ENCODE data around the gene TNFSF12. TPM values are rescaled to one million over a fixed set of nuclear protein-coding genes. Genes with fewer than 3 reads are reported as not detected.

Gene TNFSF12
- total RNA-seq, 2 experiments from 2014 or later = 11.8 to 13.8 TPM

DNA sequence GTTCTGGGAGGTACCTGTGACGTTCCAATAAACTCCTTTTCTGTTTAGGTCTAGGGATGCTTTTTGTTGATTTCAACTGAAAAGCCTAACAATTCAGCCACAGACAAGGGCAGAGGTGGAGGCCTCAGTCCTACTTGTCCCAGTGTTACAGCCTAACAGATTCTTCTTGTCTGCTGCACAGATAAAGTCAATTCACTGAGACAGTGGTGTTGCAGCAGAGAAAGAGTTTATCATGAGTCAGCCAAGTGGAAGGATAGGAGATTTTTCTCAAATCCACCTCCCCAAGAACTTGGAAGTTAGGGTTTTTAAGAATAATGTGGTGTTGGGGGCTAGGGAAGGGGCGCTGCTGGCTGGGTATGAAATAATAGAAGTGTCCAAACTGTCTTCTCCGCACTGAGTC lies 10.8 kb upstream of the TNFSF12 start:
- TF ChIP-seq, protein P1, sequence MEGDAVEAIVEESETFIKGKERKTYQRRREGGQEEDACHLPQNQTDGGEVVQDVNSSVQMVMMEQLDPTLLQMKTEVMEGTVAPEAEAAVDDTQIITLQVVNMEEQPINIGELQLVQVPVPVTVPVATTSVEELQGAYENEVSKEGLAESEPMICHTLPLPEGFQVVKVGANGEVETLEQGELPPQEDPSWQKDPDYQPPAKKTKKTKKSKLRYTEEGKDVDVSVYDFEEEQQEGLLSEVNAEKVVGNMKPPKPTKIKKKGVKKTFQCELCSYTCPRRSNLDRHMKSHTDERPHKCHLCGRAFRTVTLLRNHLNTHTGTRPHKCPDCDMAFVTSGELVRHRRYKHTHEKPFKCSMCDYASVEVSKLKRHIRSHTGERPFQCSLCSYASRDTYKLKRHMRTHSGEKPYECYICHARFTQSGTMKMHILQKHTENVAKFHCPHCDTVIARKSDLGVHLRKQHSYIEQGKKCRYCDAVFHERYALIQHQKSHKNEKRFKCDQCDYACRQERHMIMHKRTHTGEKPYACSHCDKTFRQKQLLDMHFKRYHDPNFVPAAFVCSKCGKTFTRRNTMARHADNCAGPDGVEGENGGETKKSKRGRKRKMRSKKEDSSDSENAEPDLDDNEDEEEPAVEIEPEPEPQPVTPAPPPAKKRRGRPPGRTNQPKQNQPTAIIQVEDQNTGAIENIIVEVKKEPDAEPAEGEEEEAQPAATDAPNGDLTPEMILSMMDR (IDR thresholded peaks at IDR 0.05) = no peak
- ATAC-seq (no peak), DNase-seq (no peak)
- H3K4me3 Mint-ChIP-seq = no peak overlapping the region
- CTCF ChIA-PET = interaction anchor here (1.8 to 3.0 kb wide), 3 partner anchors 23 to 182 kb away, joined by 4 to 17 read pairs (median 9); partner anchors contain the start of gene SENP3
- intact Hi-C loops (cut with micrococcal nuclease) = no loop called here
- no peaks in the 10 kb centered on the region for H3K9me3 Mint-ChIP-seq
- H3K27me3 Mint-ChIP-seq = no peaks in the 10 kb centered on the region
- H3K27ac Mint-ChIP-seq = no peak overlapping the region
- POLR2A ChIA-PET = interaction anchor here (1.4 kb wide), 1 partner anchor 23 kb away, joined by 5 read pairs; no protein-coding TSS in a partner anchor
- no peaks in the 10 kb centered on the region for H3K4me1 Mint-ChIP-seq (ENCODE audit: low read depth)
- no peaks in the 10 kb centered on the region for H3K36me3 Mint-ChIP-seq (ENCODE audit: low read depth)

DNA sequence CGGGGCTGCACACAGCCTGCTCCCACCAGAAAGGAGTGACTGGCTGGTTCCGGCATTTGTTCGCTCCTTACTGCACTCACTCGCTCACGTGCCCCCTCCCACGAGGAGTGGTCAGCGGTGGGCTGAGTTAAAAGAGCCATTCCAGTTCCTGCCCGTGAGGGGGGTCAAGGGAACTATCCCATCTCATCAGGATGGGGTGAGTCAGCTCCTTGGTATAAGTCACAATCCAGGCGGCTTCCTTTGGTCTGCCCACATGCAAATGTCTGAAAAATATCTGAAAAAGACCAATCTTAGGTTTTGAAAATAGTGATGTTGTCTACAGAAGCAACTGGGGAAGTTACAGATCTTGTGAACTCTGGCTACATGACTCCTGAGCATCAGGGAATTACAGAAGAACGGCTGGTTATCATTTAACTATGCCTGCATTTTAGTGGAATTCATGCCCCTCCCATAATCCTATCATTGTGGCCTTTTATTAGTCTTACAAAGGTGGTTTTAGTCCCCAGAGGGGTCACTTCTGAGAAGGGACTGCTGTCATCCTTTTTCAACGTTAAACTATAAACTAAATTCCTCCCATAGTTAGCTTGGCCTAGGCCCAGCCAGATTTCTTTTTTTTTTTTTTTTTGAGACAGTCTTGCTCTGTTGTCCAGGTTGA lies 9.8 kb upstream of the TNFSF12 start:
- Mint-ChIP-seq H3K4me1 (ENCODE audit: low read depth) (no peaks in the 10 kb centered on the region), H3K36me3 (ENCODE audit: low read depth) (no peaks in the 10 kb centered on the region), H3K9me3 (no peaks in the 10 kb centered on the region), H3K27me3 (no peaks in the 10 kb centered on the region), H3K27ac (no peak overlapping the region), H3K4me3 (no peak overlapping the region)
- CTCF ChIA-PET = interaction anchor here (1.8 to 3.0 kb wide), 4 partner anchors 15 to 183 kb away, joined by 4 to 17 read pairs (median 8); partner anchors contain the start of gene SENP3
- intact Hi-C loops (cut with micrococcal nuclease) = no loop called here
- ATAC-seq = no peak
- DNase-seq = no peak
- TF ChIP-seq, protein P1 (IDR thresholded peaks at IDR 0.05) = no peak
- POLR2A ChIA-PET = interaction anchor here (1.4 kb wide), 1 partner anchor 22 kb away, joined by 5 read pairs; no protein-coding TSS in a partner anchor

DNA sequence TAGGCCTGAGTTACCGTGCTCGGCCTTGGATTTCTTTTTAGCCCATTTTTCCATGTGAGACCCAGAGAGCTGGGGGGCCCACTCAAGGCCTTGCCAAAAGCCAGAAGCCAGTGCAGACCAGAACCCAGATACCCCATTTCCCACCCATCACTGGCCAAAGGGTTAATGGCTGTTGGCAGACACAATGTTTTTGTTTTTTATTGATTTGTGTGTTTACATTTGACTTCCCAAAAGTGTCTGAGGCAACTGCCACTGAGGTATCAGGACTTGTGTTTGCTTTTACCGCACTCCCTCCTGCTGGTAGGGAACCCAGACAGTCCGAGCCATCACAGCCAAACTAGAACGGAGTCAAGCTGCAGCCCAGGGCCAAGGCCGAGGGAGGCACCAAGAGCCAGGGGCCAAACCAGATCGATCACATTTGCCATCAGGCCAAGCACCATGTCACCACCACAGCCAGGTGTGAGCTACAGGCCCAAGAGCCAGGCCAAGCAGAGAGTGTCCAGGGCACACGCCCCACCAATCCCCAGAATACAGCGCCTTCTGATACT lies 7.7 kb upstream of the TNFSF12 start:
- ATAC-seq = no peak
- no peaks in the 10 kb centered on the region for H3K4me1 Mint-ChIP-seq (ENCODE audit: low read depth)
- no peak for DNase-seq
- H3K36me3 Mint-ChIP-seq (ENCODE audit: low read depth) = no peaks in the 10 kb centered on the region
- intact Hi-C loops (cut with micrococcal nuclease) = no loop called here
- H3K27ac Mint-ChIP-seq = no peak overlapping the region
- ChIA-PET POLR2A (interaction anchor here (1.1 kb wide), 1 partner anchor 55 kb away, joined by 3 read pairs; no protein-coding TSS in a partner anchor), CTCF (interaction anchor here (1.0 to 3.0 kb wide), 5 partner anchors 18 to 26 kb away, joined by 3 to 17 read pairs (median 6); partner anchors contain the start of gene SENP3)
- H3K4me3 Mint-ChIP-seq = no peak overlapping the region
- H3K9me3 Mint-ChIP-seq = no peaks in the 10 kb centered on the region
- TF ChIP-seq, protein P1 (IDR thresholded peaks at IDR 0.05) = no peak
- no peaks in the 10 kb centered on the region for H3K27me3 Mint-ChIP-seq

DNA sequence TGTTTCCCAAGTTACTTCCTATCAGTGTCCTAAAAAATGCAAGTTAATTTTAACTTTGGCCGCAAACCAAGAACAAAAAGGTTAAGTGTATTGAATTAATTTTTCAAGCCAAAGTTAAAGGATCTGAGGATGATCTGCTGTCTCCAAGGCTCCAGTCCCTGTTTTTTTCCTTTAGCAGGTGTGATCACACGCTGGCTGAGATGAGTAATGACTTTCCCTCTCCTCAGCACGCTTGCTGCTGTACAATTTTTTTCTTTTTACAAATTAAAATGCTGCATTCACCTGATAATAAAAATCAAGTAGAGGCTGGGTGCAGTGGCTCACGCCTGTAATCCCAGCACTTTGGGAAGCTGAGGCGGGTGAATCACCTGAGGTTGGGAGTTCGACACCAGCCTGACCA lies 3.9 kb upstream of the TNFSF12 start:
- H3K4me1 Mint-ChIP-seq (ENCODE audit: low read depth) = peaks cover 15% of the 10 kb centered on the region
- no peak for ATAC-seq
- POLR2A ChIA-PET = no interaction called here
- H3K4me3 Mint-ChIP-seq = no peak overlapping the region
- H3K9me3 Mint-ChIP-seq = no peaks in the 10 kb centered on the region
- H3K27me3 Mint-ChIP-seq = no peaks in the 10 kb centered on the region
- CTCF ChIA-PET = interaction anchor here (1.7 to 6.1 kb wide), 3 partner anchors 16 to 30 kb away, joined by 6 to 42 read pairs (median 11); partner anchors contain the start of gene SENP3
- H3K36me3 Mint-ChIP-seq (ENCODE audit: low read depth) = no peaks in the 10 kb centered on the region
- H3K27ac Mint-ChIP-seq = no peak overlapping the region
- DNase-seq = no peak
- TF ChIP-seq, protein P1 (IDR thresholded peaks at IDR 0.05) = no peak
- intact Hi-C loops (cut with micrococcal nuclease) = no loop called here
